22Rv1 (cell line): ENCODE results near the gene ZNRF1.
"Not testable (repeated sequence)": the region's sequence is repeated elsewhere in the genome, so short reads cannot be mapped to it uniquely, and the experiment has no call there.

Experiments used
- CTCF ChIP-seq: fragments of 450-650 bp; IDR thresholded peaks from 2 replicates; pipeline ENCODE4 v1.5.1; 2017; ENCODE audit warnings: mild to moderate bottlenecking
- ZFX ChIP-seq: fragments of 450-650 bp; IDR thresholded peaks from 2 replicates; pipeline ENCODE4 v1.6.1; 2017; ENCODE audit warnings: antibody characterized with exemption, borderline replicate concordance

- TF ChIP-seq CTCF, ZFX: not testable (repeated sequence)
Measured at GRCh38 chr16:75016451-75017081, 17.7 kb downstream of the ZNRF1 start.
